HuH-7.5 (cell line): Measurements from ENCODE around the gene HOXC6.
A peak's percentile ranks its signal among the peaks of the same experiment; 100 is the strongest.

Experiments used
- DNase-seq: peaks from one replicate; pipeline ENCODE4 v3.0.0; 2011; ENCODE audit warnings: low spot score

HOXC6 gene

GRCh38 chr12:54002278-54002914 is 25.8 kb upstream of the HOXC6 start:
- no peak for DNase-seq

GRCh38 chr12:54002915-54003389 is 25.3 kb upstream of the HOXC6 start:
- DNase-seq = no peak

GRCh38 chr12:54003625-54004024 is 24.6 kb upstream of the HOXC6 start:
- no peak for DNase-seq

GRCh38 chr12:54004063-54004840 is 24.0 kb upstream of the HOXC6 start:
- no peak for DNase-seq

- no peak for DNase-seq
These were observed 23.3 kb upstream of the HOXC6 start for GRCh38 chr12:54004841-54005530.

- no peak for DNase-seq
These were observed 22.7 kb upstream of the HOXC6 start for GRCh38 chr12:54005531-54005852.

GRCh38 chr12:54005853-54006558 is 22.2 kb upstream of the HOXC6 start:
- peak; percentile 94 for DNase-seq

GRCh38 chr12:54006559-54007220 is 21.6 kb upstream of the HOXC6 start:
- peak; percentile 69 for DNase-seq

GRCh38 chr12:54007538-54008259 is 20.5 kb upstream of the HOXC6 start:
- no peak for DNase-seq

- DNase-seq = no peak
These were observed 20.0 kb upstream of the HOXC6 start for GRCh38 chr12:54008260-54008552.

- DNase-seq = no peak
These were observed 18.8 kb upstream of the HOXC6 start for GRCh38 chr12:54009171-54010052.

- no peak for DNase-seq
These were observed 17.9 kb upstream of the HOXC6 start for GRCh38 chr12:54010053-54010971.

GRCh38 chr12:54010972-54011664 is 17.1 kb upstream of the HOXC6 start:
- DNase-seq = no peak

GRCh38 chr12:54011665-54012532 is 16.3 kb upstream of the HOXC6 start:
- no peak for DNase-seq

- no peak for DNase-seq
These were observed 15.4 kb upstream of the HOXC6 start for GRCh38 chr12:54012631-54013409.

GRCh38 chr12:54014377-54015017 is 13.7 kb upstream of the HOXC6 start:
- DNase-seq = no peak
